ENCODE results near the gene SPATA24.

- TF ChIP-seq CTCF (IDR thresholded peaks at IDR 0.05) (no peak), POLR2A (IDR thresholded peaks at IDR 0.05) (no peak), POLR2AphosphoS5 (IDR thresholded peaks at IDR 0.05) (no peak), EP300 (IDR thresholded peaks at IDR 0.05) (no peak)
Observed at GRCh38 chr5:139451176-139451575, 47.3 kb upstream of the SPATA24 start.
